SK-N-SH (cell line): ENCODE measurements around the gene CCL23. TPM values are rescaled to one million over a fixed set of nuclear protein-coding genes. Genes with fewer than 3 reads are reported as not detected.

ENCODE experiments used
- CTCF ChIA-PET: fragments of 300-600, 350-600 bp; formaldehyde crosslinking; extraction: SDS; loops from one replicate; lab custom pipeline; 2021; lab: Yijun Ruan, JAX
- POLR2A ChIA-PET: fragments of 350-600 bp; sonication (Branson Sonifier 250); formaldehyde crosslinking; extraction: SDS; loops from one replicate; lab custom pipeline; 2020; ENCODE audit warnings: antibody characterized with exemption, inconsistent platforms; lab: Yijun Ruan, JAX
- DNase-seq: peaks from one replicate; pipeline ENCODE4 v3.0.0; 2012
- H2AFZ ChIP-seq: fragments of 200-600 bp; sonication (generic); 2 replicates; pipeline ENCODE4 v1.8.1; 2016; ENCODE audit warnings: antibody characterized with exemption, mild to moderate bottlenecking, low read depth
- H3F3A ChIP-seq: fragments of 200-600 bp; sonication (generic); replicated peaks from 2 replicates; pipeline ENCODE3; 2016; ENCODE audit warnings: antibody characterized with exemption, mild to moderate bottlenecking; ENCODE audit not compliant: insufficient read depth
- H3K27ac ChIP-seq, 2 experiments: fragments of 200-500 bp in 1 of 2; fragments of 200-600 bp in 1 of 2; sonication (Bioruptor generic) in 1 of 2; sonication (generic), shearing (Covaris generic) in 1 of 2; 2 replicates each; pipeline versions ENCODE4 v1.5.1 to v1.6.1; 2014 to 2016; ENCODE audit warnings: low read depth in 2 of 2, inconsistent platforms in 1 of 2, low read length in 1 of 2, mild to moderate bottlenecking in 1 of 2, mixed read lengths in 1 of 2
- H3K27me3 ChIP-seq: fragments of 200-600 bp; sonication (generic), shearing (Covaris generic); 2 replicates; pipeline ENCODE4 v1.6.1; 2016; ENCODE audit warnings: mixed run types; ENCODE audit not compliant: insufficient read depth
- H3K36me3 ChIP-seq, 2 experiments: fragments of 200-500 bp in 1 of 2; fragments of 200-600 bp in 1 of 2; sonication (Bioruptor generic) in 1 of 2; sonication (generic) in 1 of 2; replicated peaks in 1 of 2; 2 replicates each; pipeline versions ENCODE3 to v1.5.1; 2014 to 2016; ENCODE audit warnings: low read length in 1 of 2, mild to moderate bottlenecking in 1 of 2; ENCODE audit not compliant: insufficient read depth in 2 of 2, control insufficient read depth in 1 of 2
- H3K4me1 ChIP-seq, 2 experiments: fragments of 200-500 bp in 1 of 2; fragments of 200-600 bp in 1 of 2; sonication (Bioruptor generic) in 1 of 2; sonication (generic), shearing (Covaris generic) in 1 of 2; 2 replicates each; pipeline versions ENCODE4 v1.5.1 to v1.6.1; 2014 to 2016; ENCODE audit warnings: low read depth in 1 of 2, low read length in 1 of 2, mixed run types in 1 of 2; ENCODE audit not compliant: insufficient read depth in 2 of 2, control insufficient read depth in 1 of 2
- H3K4me2 ChIP-seq: fragments of 200-600 bp; sonication (generic), shearing (Covaris generic); 2 replicates; pipeline ENCODE4 v1.6.1; 2017; ENCODE audit warnings: mixed run types
- H3K4me3 ChIP-seq, 2 experiments: fragments of 200-500 bp in 1 of 2; fragments of 200-600 bp in 1 of 2; sonication (Bioruptor generic) in 1 of 2; sonication (generic), shearing (Covaris generic) in 1 of 2; 2 replicates each; pipeline versions ENCODE4 v1.5.1 to v1.8.1; 2014 to 2016; ENCODE audit warnings: low read depth in 2 of 2, inconsistent platforms in 1 of 2, low read length in 1 of 2, mild to moderate bottlenecking in 1 of 2, mixed read lengths in 1 of 2, moderate library complexity in 1 of 2
- H3K79me2 ChIP-seq: fragments of 200-600 bp; sonication (generic); 2 replicates; pipeline ENCODE4 v1.8.1; 2017; ENCODE audit warnings: mild to moderate bottlenecking; ENCODE audit not compliant: insufficient read depth
- H3K9ac ChIP-seq: fragments of 200-600 bp; sonication (generic); 2 replicates; pipeline ENCODE4 v1.6.1; 2017; ENCODE audit warnings: mixed run types
- H3K9me2 ChIP-seq: fragments of 200-600 bp; sonication (generic); 2 replicates; pipeline ENCODE4 v1.6.1; 2017; ENCODE audit warnings: mixed run types
- H3K9me3 ChIP-seq: fragments of 200-600 bp; sonication (generic); 2 replicates; pipeline ENCODE4 v1.6.1; 2017; ENCODE audit warnings: mixed run types, mild to moderate bottlenecking, moderate library complexity
- H4K20me1 ChIP-seq: fragments of 200-600 bp; sonication (generic); 2 replicates; pipeline ENCODE4 v1.6.1; 2017; ENCODE audit warnings: mild to moderate bottlenecking, mixed run types; ENCODE audit not compliant: insufficient read depth
- CHD2 ChIP-seq: fragments of 150-350 bp; IDR thresholded peaks from 2 replicates; pipeline ENCODE4 v1.6.1; 2018; ENCODE audit warnings: low read length; ENCODE audit not compliant: partially characterized antibody
- ELF1 ChIP-seq: IDR thresholded peaks from 2 replicates; pipeline ENCODE4 v1.4.0; 2012
- FOSL2 ChIP-seq: IDR thresholded peaks from 2 replicates; pipeline ENCODE4 v1.4.0; 2012; ENCODE audit warnings: low read depth, mild to moderate bottlenecking, moderate library complexity, borderline replicate concordance
- FOXJ3 ChIP-seq: sonication (generic); formaldehyde crosslinking; IDR thresholded peaks from 2 replicates; pipeline ENCODE4 v1.5.1; 2020; ENCODE audit warnings: mild to moderate bottlenecking, missing genetic modification reagents
- GATA2 ChIP-seq: sonication (generic); formaldehyde crosslinking; IDR thresholded peaks from 2 replicates; pipeline ENCODE4 v1.5.0; 2020; ENCODE audit warnings: mild to moderate bottlenecking, missing genetic modification reagents
- JUND ChIP-seq: IDR thresholded peaks from 2 replicates; pipeline ENCODE4 v1.4.0; 2012
- RFX5 ChIP-seq: IDR thresholded peaks from 2 replicates; pipeline ENCODE4 v1.6.1; 2012; ENCODE audit warnings: mild to moderate bottlenecking, improper control_type of control experiment, low read length
- RXRA ChIP-seq: IDR thresholded peaks from 2 replicates; pipeline ENCODE4 v1.4.0; 2012; ENCODE audit warnings: low read depth, mild to moderate bottlenecking, borderline replicate concordance
- TAF1 ChIP-seq: IDR thresholded peaks from 2 replicates; pipeline ENCODE4 v1.6.1; 2012; ENCODE audit warnings: low read depth, mild to moderate bottlenecking, low read length, moderate library complexity, borderline replicate concordance
- TCF12 ChIP-seq: IDR thresholded peaks from 2 replicates; pipeline ENCODE4 v1.4.0; 2012
- ZBTB33 ChIP-seq: IDR thresholded peaks from 2 replicates; pipeline ENCODE4 v1.4.0; 2012; ENCODE audit warnings: low read depth, borderline replicate concordance
- WGBS: methylation state at CpG from one replicate; pipeline ENCODE4 v1.1.6; 2017; ENCODE audit warnings: low lambda C conversion rate; 5-methylcytosine and 5-hydroxymethylcytosine counted together
- polyA plus RNA-seq, 3 experiments: library from polyadenylated mRNA; depleted of rRNA; stranded (reverse); fragments of >200 nt; gene quantifications; 2 replicates each; pipeline ENCODE4 v1.2.3, GENCODE V29; 2012
- TF ChIP-seq, protein P1 (sequence below): fragments of 150-350 bp; IDR thresholded peaks from 2 replicates; pipeline ENCODE4 v1.6.1; 2016; ENCODE audit warnings: mild to moderate bottlenecking, low read depth, low read length
- TF ChIP-seq, protein P2 (sequence below): IDR thresholded peaks from 2 replicates; pipeline ENCODE4 v1.6.1; 2012; ENCODE audit warnings: mild to moderate bottlenecking, low read depth, low read length, moderate library complexity
- TF ChIP-seq, protein P3 (sequence below): fragments of 200-600 bp; sonication (generic); IDR thresholded peaks from 2 replicates; pipeline ENCODE4 v1.6.1; 2017; ENCODE audit warnings: antibody characterized with exemption, mild to moderate bottlenecking, moderate library complexity

CCL23 gene, protein sequence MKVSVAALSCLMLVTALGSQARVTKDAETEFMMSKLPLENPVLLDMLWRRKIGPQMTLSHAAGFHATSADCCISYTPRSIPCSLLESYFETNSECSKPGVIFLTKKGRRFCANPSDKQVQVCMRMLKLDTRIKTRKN
- polyA plus RNA-seq (2012; rRNA removed), result not detected in 2 replicates
- not detected in 2 replicates for polyA plus RNA-seq (2012; cell fraction: cytosol; rRNA removed)
- polyA plus RNA-seq (2012; cell fraction: nucleus; rRNA removed), result not detected in 2 replicates

DNA sequence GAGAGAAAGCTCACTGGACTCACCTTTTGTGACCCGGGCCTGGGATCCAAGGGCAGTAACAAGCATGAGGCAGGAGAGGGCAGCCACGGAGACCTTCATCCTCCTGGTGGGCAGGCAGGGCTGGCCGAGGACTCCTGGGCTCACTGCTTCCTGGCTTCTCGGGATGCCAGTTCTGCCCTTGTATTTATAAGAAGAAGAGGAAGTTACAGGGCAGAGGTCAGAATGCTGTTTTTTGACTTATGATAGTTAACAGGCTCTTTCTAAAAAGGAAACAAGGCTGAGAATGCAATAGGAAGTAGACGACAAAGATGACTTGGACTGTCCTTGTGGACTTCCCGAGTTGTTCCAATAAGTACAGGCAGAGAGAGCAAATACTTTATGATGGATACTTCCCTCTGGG lies at the start of gene CCL23:
TSS of gene CCL23 (minus strand) at position 174 of the 400 bp plus-strand sequence. CDS start at position 99, 75 bp downstream.
- POLR2A ChIA-PET, result no interaction called here
- TF ChIP-seq CHD2 (no peak), ZBTB33 (no peak), FOSL2 (no peak), TCF12 (no peak), RXRA (no peak), ELF1 (no peak), TAF1 (no peak)
- TF ChIP-seq, protein P1, sequence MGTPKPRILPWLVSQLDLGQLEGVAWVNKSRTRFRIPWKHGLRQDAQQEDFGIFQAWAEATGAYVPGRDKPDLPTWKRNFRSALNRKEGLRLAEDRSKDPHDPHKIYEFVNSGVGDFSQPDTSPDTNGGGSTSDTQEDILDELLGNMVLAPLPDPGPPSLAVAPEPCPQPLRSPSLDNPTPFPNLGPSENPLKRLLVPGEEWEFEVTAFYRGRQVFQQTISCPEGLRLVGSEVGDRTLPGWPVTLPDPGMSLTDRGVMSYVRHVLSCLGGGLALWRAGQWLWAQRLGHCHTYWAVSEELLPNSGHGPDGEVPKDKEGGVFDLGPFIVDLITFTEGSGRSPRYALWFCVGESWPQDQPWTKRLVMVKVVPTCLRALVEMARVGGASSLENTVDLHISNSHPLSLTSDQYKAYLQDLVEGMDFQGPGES, result no peak

DNA sequence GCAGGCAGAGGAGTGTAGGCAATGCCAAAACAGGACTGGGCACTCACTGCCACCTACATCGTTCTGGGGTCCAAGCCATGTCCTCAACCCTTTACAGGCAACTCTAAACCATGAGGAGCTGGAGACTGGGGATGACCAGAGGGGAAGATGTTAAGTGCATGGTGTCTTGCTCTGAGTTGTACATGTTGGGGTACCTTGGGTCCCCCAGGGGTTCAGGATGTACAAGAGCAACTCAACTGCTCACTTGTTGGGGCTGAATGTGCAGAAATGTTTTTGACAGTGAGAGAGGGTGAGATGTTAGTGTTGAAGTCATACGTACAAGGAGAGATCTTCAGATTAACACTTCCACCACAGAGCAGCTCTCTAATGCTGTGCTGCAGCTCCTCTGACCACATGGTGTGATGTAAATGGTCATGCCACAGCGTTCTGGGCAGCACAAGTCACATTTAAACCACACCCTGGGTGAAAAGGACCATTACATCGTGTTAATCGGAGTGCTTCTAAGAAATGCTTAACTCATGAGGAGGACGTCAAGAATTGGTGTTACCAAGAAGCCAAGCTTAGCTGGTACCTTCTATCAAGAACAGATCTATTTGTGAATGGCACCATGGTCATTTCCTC lies 48.7 kb upstream of the CCL23 start:
- ChIA-PET CTCF (interaction anchor here (1.0 kb wide), 1 partner anchor 97 kb away, joined by 3 read pairs; no protein-coding TSS in a partner anchor), POLR2A (no interaction called here)
- Histone ChIP-seq H3K27me3 (no peaks in the 10 kb centered on the region; the same call in 1 of the 2 replicates), H3K36me3 (no peaks in the 10 kb centered on the region), H2AFZ (no peak overlapping the region), H3K4me3 (no peak overlapping the region), H3F3A (no peaks in the 10 kb centered on the region), H3K9ac (no peak overlapping the region), H3K79me2 (no peaks in the 10 kb centered on the region), H3K4me2 (no peak overlapping the region), H4K20me1 (no peaks in the 10 kb centered on the region), H3K27ac (no peak overlapping the region), H3K4me1 (no peaks in the 10 kb centered on the region), H3K9me2 (no peaks in the 10 kb centered on the region), H3K9me3 (no peaks in the 10 kb centered on the region)
- WGBS, result 6% methylated on average over 6 of the region's 6 CpGs
- DNase-seq, result no peak
- TF ChIP-seq JUND, result no peak
- TF ChIP-seq RXRA, result no peak
- no peak for TF ChIP-seq RFX5
- TF ChIP-seq, protein P2, sequence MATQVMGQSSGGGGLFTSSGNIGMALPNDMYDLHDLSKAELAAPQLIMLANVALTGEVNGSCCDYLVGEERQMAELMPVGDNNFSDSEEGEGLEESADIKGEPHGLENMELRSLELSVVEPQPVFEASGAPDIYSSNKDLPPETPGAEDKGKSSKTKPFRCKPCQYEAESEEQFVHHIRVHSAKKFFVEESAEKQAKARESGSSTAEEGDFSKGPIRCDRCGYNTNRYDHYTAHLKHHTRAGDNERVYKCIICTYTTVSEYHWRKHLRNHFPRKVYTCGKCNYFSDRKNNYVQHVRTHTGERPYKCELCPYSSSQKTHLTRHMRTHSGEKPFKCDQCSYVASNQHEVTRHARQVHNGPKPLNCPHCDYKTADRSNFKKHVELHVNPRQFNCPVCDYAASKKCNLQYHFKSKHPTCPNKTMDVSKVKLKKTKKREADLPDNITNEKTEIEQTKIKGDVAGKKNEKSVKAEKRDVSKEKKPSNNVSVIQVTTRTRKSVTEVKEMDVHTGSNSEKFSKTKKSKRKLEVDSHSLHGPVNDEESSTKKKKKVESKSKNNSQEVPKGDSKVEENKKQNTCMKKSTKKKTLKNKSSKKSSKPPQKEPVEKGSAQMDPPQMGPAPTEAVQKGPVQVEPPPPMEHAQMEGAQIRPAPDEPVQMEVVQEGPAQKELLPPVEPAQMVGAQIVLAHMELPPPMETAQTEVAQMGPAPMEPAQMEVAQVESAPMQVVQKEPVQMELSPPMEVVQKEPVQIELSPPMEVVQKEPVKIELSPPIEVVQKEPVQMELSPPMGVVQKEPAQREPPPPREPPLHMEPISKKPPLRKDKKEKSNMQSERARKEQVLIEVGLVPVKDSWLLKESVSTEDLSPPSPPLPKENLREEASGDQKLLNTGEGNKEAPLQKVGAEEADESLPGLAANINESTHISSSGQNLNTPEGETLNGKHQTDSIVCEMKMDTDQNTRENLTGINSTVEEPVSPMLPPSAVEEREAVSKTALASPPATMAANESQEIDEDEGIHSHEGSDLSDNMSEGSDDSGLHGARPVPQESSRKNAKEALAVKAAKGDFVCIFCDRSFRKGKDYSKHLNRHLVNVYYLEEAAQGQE, result no peak
- TF ChIP-seq, protein P3, sequence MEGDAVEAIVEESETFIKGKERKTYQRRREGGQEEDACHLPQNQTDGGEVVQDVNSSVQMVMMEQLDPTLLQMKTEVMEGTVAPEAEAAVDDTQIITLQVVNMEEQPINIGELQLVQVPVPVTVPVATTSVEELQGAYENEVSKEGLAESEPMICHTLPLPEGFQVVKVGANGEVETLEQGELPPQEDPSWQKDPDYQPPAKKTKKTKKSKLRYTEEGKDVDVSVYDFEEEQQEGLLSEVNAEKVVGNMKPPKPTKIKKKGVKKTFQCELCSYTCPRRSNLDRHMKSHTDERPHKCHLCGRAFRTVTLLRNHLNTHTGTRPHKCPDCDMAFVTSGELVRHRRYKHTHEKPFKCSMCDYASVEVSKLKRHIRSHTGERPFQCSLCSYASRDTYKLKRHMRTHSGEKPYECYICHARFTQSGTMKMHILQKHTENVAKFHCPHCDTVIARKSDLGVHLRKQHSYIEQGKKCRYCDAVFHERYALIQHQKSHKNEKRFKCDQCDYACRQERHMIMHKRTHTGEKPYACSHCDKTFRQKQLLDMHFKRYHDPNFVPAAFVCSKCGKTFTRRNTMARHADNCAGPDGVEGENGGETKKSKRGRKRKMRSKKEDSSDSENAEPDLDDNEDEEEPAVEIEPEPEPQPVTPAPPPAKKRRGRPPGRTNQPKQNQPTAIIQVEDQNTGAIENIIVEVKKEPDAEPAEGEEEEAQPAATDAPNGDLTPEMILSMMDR, result no peak
- no peak for TF ChIP-seq FOSL2
- no peak for TF ChIP-seq FOXJ3 (CRISPR knock-in tag)
- no peak for TF ChIP-seq GATA2 (CRISPR knock-in tag)
- no peak for TF ChIP-seq ZBTB33
- TF ChIP-seq TCF12, result no peak

More for the DNA sequence above, at the start of gene CCL23:
- no peak within 1 kb of the TSS for H3K4me2 ChIP-seq
- DNase-seq, result no peak
- no peaks in the 10 kb centered on the region for H3K9me3 ChIP-seq
- H3K9ac ChIP-seq, result no peak within 1 kb of the TSS
- CTCF ChIA-PET, result interaction anchor here (1.2 kb wide), 1 partner anchor 465 kb away, joined by 3 read pairs; no protein-coding TSS in a partner anchor
- no peaks in the 10 kb centered on the region; the same call in 1 of the 2 replicates for H3K27me3 ChIP-seq
- no peaks in the 10 kb centered on the region for H4K20me1 ChIP-seq
- no peak within 1 kb of the TSS for H2AFZ ChIP-seq
- H3K27ac ChIP-seq, result no peak within 1 kb of the TSS
- H3K4me1 ChIP-seq, result no peaks in the 10 kb centered on the region
- no peaks in the 10 kb centered on the region for H3F3A ChIP-seq
- WGBS, result 6% methylated on average over 6 of the region's 6 CpGs
- H3K36me3 ChIP-seq, result no peaks in the 10 kb centered on the region
- no peak within 1 kb of the TSS for H3K4me3 ChIP-seq
- no peaks in the 10 kb centered on the region for H3K9me2 ChIP-seq
- H3K79me2 ChIP-seq, result no peaks in the 10 kb centered on the region
